Keratinocyte (primary cell): ENCODE data around the gene PTRHD1. TPM values are rescaled to one million over a fixed set of nuclear protein-coding genes. Genes with fewer than 3 reads are reported as not detected.

Source experiments
- DNase-seq: peaks from one replicate; pipeline ENCODE4 v3.0.0-alpha.2; 2011; ENCODE audit warnings: low read depth, missing footprints, low spot score
- FAIRE-seq: peaks from 2 replicates; lab custom pipeline; 2011; peaks lifted over from hg19 to GRCh38; lab: Jason Lieb, UNC
- H2AFZ ChIP-seq: 2 replicates; pipeline ENCODE4 v1.6.0; 2012; ENCODE audit warnings: low read length, control low read depth, inconsistent platforms; ENCODE audit not compliant: control insufficient read depth
- H3K27ac ChIP-seq: 2 replicates; pipeline ENCODE4 v1.5.1; 2011; ENCODE audit warnings: low read length; ENCODE audit not compliant: control insufficient read depth, insufficient read depth
- H3K27me3 ChIP-seq: 3 replicates; pipeline ENCODE4 v1.6.0; 2011; ENCODE audit warnings: low read length; ENCODE audit not compliant: control insufficient read depth, insufficient read depth; ENCODE audit errors: extremely low read depth
- H3K36me3 ChIP-seq, 2 experiments: 2 replicates in 1 of 2; 3 replicates in 1 of 2; pipeline ENCODE4 v1.5.1; 2011; ENCODE audit warnings: low read length in 2 of 2, mild to moderate bottlenecking in 1 of 2; ENCODE audit not compliant: control insufficient read depth in 2 of 2, insufficient read depth in 2 of 2; ENCODE audit errors: extremely low read depth in 1 of 2
- H3K4me1 ChIP-seq: 3 replicates; pipeline ENCODE4 v1.5.1; 2011; ENCODE audit warnings: low read length; ENCODE audit not compliant: control insufficient read depth, insufficient read depth; ENCODE audit errors: extremely low read depth
- H3K4me2 ChIP-seq: 3 replicates; pipeline ENCODE4 v1.6.0; 2011; ENCODE audit warnings: low read depth, low read length; ENCODE audit not compliant: control insufficient read depth, insufficient read depth; ENCODE audit errors: extremely low read depth
- H3K4me3 ChIP-seq, 3 experiments: fragments of 200-600 bp in 1 of 3; sonication (generic) in 1 of 3; 2 replicates in 2 of 3; 3 replicates in 1 of 3; pipeline ENCODE4 v1.5.1; 2011 to 2016; ENCODE audit warnings: low read length in 3 of 3, mild to moderate bottlenecking in 3 of 3, control low read depth in 2 of 3, inconsistent platforms in 1 of 3, low read depth in 1 of 3, mixed read lengths in 1 of 3, mixed run types in 1 of 3, moderate library complexity in 1 of 3; ENCODE audit not compliant: control insufficient read depth in 2 of 3, insufficient read depth in 2 of 3; ENCODE audit errors: extremely low read depth in 1 of 3
- H3K79me2 ChIP-seq: 2 replicates; pipeline ENCODE4 v1.6.0; 2012; ENCODE audit warnings: low read length; ENCODE audit not compliant: control insufficient read depth, insufficient read depth
- H3K9ac ChIP-seq: 3 replicates; pipeline ENCODE4 v1.6.0; 2011; ENCODE audit warnings: low read length; ENCODE audit not compliant: control insufficient read depth, insufficient read depth; ENCODE audit errors: extremely low read depth
- H3K9me1 ChIP-seq: 3 replicates; pipeline ENCODE4 v1.6.0; 2011; ENCODE audit warnings: low read length; ENCODE audit not compliant: control insufficient read depth, insufficient read depth; ENCODE audit errors: extremely low read depth
- H3K9me3 ChIP-seq: 2 replicates; pipeline ENCODE4 v1.5.1; 2012; ENCODE audit warnings: low read depth, low read length; ENCODE audit not compliant: control insufficient read depth
- H4K20me1 ChIP-seq: 3 replicates; pipeline ENCODE4 v1.6.0; 2011; ENCODE audit warnings: low read length; ENCODE audit not compliant: control insufficient read depth, insufficient read depth; ENCODE audit errors: extremely low read depth
- EZH2 ChIP-seq: IDR thresholded peaks from one replicate; pipeline ENCODE4 v1.6.1; 2012; ENCODE audit warnings: inconsistent platforms, mild to moderate bottlenecking, low read length, moderate library complexity
- dilution Hi-C: fragments of 300-500 bp; cut with MboI; formaldehyde crosslinking; loops from one replicate; pipeline ENCODE4 v1.7.0; 2020; ENCODE audit warnings: low sequenced_read_pairs; ENCODE audit not compliant: extremely low pct_ligation_motif_present
- polyA plus RNA-seq, 5 experiments: library from polyadenylated mRNA; depleted of rRNA in 3 of 5; stranded (reverse) in 3 of 5; stranded (forward) in 1 of 5; unstranded in 1 of 5; fragments of >200 nt; gene quantifications; 1 replicate in 1 of 5; 2 replicates in 3 of 5; 3 replicates in 1 of 5; pipeline versions ENCODE4 v1.2.1 to v1.2.3, GENCODE V29; 2011 to 2012; ENCODE audit warnings: missing spikeins in 2 of 5, low read depth in 1 of 5, low replicate concordance in 1 of 5
- TF ChIP-seq, protein P1 (sequence below), 3 experiments: IDR thresholded peaks in 1 of 3; conservative IDR thresholded peaks in 1 of 3; optimal IDR thresholded peaks in 1 of 3; 2 replicates in 2 of 3; 3 replicates in 1 of 3; pipeline versions ENCODE3 to v1.5.1; 2011; ENCODE audit warnings: low read length in 3 of 3, mild to moderate bottlenecking in 3 of 3, moderate library complexity in 2 of 3, control low read depth in 1 of 3, inconsistent platforms in 1 of 3; ENCODE audit not compliant: insufficient read depth in 2 of 3; ENCODE audit errors: extremely low read depth in 1 of 3

Gene PTRHD1
- polyA plus RNA-seq, 1 donor (not counting 4 experiments of a cell fraction or from before 2014, with no cell fraction given): 36.9 TPM

DNA sequence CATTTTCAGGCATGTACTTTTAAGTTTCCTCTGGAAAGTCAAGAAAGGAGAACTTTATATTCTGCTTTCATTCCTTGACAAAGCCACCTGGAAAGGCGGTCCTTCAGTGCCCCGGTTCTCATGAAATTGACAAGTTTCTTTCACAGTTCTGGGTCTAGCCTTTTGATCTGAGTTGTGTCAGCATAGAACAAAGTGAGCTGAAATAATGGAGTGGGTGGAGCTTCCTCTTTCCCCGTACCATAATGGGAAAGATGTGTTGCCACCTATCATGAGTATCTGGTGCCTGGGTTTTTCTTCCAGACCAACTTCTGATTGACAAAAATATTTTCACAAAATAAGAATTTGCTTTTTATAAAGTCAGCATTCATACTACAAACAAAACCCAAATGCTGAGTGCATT lies 49.3 kb downstream of the PTRHD1 start:
- Histone ChIP-seq H3K9ac (no peak overlapping the region), H4K20me1 (no peaks in the 10 kb centered on the region), H2AFZ (no peak overlapping the region), H3K4me3 (no peak overlapping the region), H3K4me2 (no peak overlapping the region), H3K4me1 (no peaks in the 10 kb centered on the region), H3K27ac (no peak overlapping the region), H3K27me3 (no peaks in the 10 kb centered on the region), H3K9me3 (no peaks in the 10 kb centered on the region), H3K79me2 (no peaks in the 10 kb centered on the region), H3K9me1 (no peaks in the 10 kb centered on the region), H3K36me3 (no peaks in the 10 kb centered on the region)
- FAIRE-seq (no peak), DNase-seq (no peak)
- dilution Hi-C loops: no loop called here
- TF ChIP-seq, protein P1, sequence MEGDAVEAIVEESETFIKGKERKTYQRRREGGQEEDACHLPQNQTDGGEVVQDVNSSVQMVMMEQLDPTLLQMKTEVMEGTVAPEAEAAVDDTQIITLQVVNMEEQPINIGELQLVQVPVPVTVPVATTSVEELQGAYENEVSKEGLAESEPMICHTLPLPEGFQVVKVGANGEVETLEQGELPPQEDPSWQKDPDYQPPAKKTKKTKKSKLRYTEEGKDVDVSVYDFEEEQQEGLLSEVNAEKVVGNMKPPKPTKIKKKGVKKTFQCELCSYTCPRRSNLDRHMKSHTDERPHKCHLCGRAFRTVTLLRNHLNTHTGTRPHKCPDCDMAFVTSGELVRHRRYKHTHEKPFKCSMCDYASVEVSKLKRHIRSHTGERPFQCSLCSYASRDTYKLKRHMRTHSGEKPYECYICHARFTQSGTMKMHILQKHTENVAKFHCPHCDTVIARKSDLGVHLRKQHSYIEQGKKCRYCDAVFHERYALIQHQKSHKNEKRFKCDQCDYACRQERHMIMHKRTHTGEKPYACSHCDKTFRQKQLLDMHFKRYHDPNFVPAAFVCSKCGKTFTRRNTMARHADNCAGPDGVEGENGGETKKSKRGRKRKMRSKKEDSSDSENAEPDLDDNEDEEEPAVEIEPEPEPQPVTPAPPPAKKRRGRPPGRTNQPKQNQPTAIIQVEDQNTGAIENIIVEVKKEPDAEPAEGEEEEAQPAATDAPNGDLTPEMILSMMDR (optimal IDR thresholded peaks at IDR 0.05 in 1 of 3, IDR thresholded peaks at IDR 0.05 in 1 of 3, conservative IDR thresholded peaks at IDR 0.05 in 1 of 3; ENCODE audit: extremely low read depth in 1 of 3, insufficient read depth in 2 of 3, low read length in 3 of 3): no peak
- no peak for TF ChIP-seq EZH2

DNA sequence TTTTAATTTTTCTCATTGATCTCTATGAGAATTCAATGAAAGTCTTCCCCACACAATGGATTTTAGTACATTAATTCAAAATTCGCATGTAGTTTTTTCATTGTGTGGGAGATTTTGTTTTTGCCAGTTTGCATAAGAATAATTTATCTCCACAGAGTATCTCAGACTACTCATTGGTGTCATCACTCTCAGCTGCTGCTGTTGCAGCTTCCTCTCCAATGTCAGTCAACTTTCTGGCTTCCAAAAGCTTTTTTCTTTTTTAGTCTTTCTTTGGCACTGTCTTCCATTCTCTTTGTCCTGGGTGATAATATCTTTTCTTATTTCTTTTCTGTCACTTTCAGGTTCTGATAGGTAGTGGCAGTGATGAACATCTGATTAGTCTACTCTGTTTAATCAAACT lies 50.5 kb downstream of the PTRHD1 start:
- H3K36me3 ChIP-seq: no peaks in the 10 kb centered on the region
- no peaks in the 10 kb centered on the region for H3K4me1 ChIP-seq
- FAIRE-seq (no peak), DNase-seq (no peak)
- no peak overlapping the region for H3K4me2 ChIP-seq
- no peaks in the 10 kb centered on the region for H3K27me3 ChIP-seq
- no peak overlapping the region for H3K9ac ChIP-seq
- TF ChIP-seq, protein P1 (optimal IDR thresholded peaks at IDR 0.05 in 1 of 3, IDR thresholded peaks at IDR 0.05 in 1 of 3, conservative IDR thresholded peaks at IDR 0.05 in 1 of 3; ENCODE audit: extremely low read depth in 1 of 3, insufficient read depth in 2 of 3, low read length in 3 of 3): no peak
- TF ChIP-seq EZH2: no peak
- H3K9me1 ChIP-seq: no peaks in the 10 kb centered on the region
- H3K4me3 ChIP-seq: no peak overlapping the region
- H3K79me2 ChIP-seq: no peaks in the 10 kb centered on the region
- H3K27ac ChIP-seq: no peak overlapping the region
- no peaks in the 10 kb centered on the region for H3K9me3 ChIP-seq
- no peaks in the 10 kb centered on the region for H4K20me1 ChIP-seq
- no peak overlapping the region for H2AFZ ChIP-seq
- dilution Hi-C loops: no loop called here
